ENCODE measurements around the gene PRELP.

The PRELP gene

DNA sequence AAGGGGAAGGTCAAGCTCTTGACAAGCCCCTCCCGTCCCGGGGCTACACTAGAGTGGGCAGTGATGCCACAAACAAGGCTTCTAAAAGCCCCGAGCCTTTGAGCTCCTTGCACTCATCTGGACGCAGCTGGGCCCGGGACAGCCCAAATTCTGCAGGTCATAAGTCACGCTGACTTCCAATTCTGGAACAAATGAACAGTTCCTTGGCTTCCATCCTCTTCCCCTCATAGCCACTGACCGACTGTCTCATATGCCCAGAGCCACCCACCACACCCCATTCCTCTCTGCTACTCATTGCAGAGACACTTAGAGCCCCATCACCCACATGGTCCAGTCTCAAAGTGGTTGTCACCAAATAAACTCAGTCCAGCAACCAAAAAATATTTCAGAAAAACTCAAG, 32.8 kb upstream of the PRELP start:
- H3K27ac ChIP-seq (ENCODE audit: extremely low read depth, low read depth, low read length), result no peak overlapping the region
- POLR2A ChIA-PET, result no interaction called here
- H3K36me3 ChIP-seq (ENCODE audit: control insufficient read depth in 2 of 2, insufficient read depth in 1 of 2, low read length in 2 of 2), result no peaks in the 10 kb centered on the region
- TF ChIP-seq OSR2 (tag by site-specific recombination; IDR thresholded peaks at IDR 0.05) (no peak), GLI2 (tag by site-specific recombination; IDR thresholded peaks at IDR 0.05; ENCODE audit: borderline replicate concordance, low read depth) (no peak), MZF1 (tag by site-specific recombination; IDR thresholded peaks at IDR 0.05; ENCODE audit: borderline replicate concordance) (no peak), ZNF350 (tag by site-specific recombination; IDR thresholded peaks at IDR 0.05) (no peak)
- CTCF ChIA-PET, result interaction anchor here (1.0 to 4.3 kb wide), 4 partner anchors 8 to 176 kb away, joined by 3 to 64 read pairs (median 3); no protein-coding TSS in a partner anchor
- no peak overlapping the region for H3K4me3 ChIP-seq (ENCODE audit: low read depth, low read length)
- H3K4me1 ChIP-seq (ENCODE audit: control insufficient read depth, insufficient read depth, low read length), result no peaks in the 10 kb centered on the region
- no peaks in the 10 kb centered on the region for H3K9me3 ChIP-seq (ENCODE audit: control insufficient read depth, insufficient read depth, low read depth, low read length)

DNA sequence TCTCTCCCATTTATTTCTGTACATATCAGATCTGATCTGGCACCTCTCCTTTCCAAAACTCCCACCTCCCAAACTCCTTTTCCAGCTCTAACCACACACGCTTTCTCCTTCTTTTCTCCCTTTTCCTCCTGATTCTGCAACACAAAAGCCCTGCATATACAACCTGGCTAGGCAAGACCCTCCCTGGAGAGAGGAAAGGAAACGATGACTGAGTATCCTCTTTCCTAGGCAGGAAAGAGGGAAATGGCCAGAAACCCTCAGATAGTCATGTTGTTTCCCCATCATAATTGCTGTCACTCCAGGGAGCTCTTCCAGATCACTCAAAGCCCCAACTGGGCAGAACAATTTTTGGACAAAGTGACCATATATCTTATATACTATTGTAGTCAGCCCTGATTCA, 32.3 kb upstream of the PRELP start:
- POLR2A ChIA-PET, result no interaction called here
- TF ChIP-seq ZNF404 (tag by site-specific recombination; IDR thresholded peaks at IDR 0.05), result no peak
- Histone ChIP-seq H3K9me3 (ENCODE audit: control insufficient read depth, insufficient read depth, low read depth, low read length) (no peaks in the 10 kb centered on the region), H3K4me1 (ENCODE audit: control insufficient read depth, insufficient read depth, low read length) (no peaks in the 10 kb centered on the region), H3K4me3 (ENCODE audit: low read depth, low read length) (no peak overlapping the region), H3K27ac (ENCODE audit: extremely low read depth, low read depth, low read length) (no peak overlapping the region), H3K36me3 (ENCODE audit: control insufficient read depth in 2 of 2, insufficient read depth in 1 of 2, low read length in 2 of 2) (no peaks in the 10 kb centered on the region)
- CTCF ChIA-PET, result interaction anchor here (1.3 to 4.3 kb wide), 2 partner anchors 102 to 176 kb away, joined by 3 to 64 read pairs; no protein-coding TSS in a partner anchor

DNA sequence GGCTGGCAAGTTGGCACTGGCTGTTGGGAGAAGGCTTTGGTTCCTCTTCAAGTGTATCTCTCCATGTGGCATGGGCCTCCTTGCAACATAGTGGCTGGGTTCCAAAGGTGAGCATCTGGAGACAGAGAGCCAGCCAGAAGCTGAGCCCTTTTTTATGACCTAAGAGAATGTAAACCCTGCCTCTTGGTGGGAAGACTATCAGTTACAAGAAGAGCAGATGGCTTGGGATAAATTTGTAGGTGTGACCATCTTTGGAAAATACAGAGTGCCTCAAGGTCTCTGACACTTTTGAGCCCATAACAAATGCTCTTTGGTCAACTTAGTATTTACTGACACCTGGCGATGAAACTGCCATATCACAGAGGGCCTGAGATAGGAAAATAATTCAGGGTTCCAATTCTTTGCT, 31.4 kb upstream of the PRELP start:
- POLR2A ChIA-PET, result no interaction called here
- no peak overlapping the region for H3K27ac ChIP-seq (ENCODE audit: extremely low read depth, low read depth, low read length)
- CTCF ChIA-PET, result interaction anchor here (1.3 kb wide), 1 partner anchor 177 kb away, joined by 3 read pairs; no protein-coding TSS in a partner anchor
- no peak overlapping the region for H3K4me3 ChIP-seq (ENCODE audit: low read depth, low read length)
- H3K9me3 ChIP-seq (ENCODE audit: control insufficient read depth, insufficient read depth, low read depth, low read length), result no peaks in the 10 kb centered on the region
- no peaks in the 10 kb centered on the region for H3K36me3 ChIP-seq (ENCODE audit: control insufficient read depth in 2 of 2, insufficient read depth in 1 of 2, low read length in 2 of 2)
- no peaks in the 10 kb centered on the region for H3K4me1 ChIP-seq (ENCODE audit: control insufficient read depth, insufficient read depth, low read length)
- TF ChIP-seq ZNF354C (tag by site-specific recombination; IDR thresholded peaks at IDR 0.05; ENCODE audit: borderline replicate concordance, low read depth) (no peak), ZNF585B (tag by site-specific recombination; IDR thresholded peaks at IDR 0.05) (no peak), ZNF221 (tag by site-specific recombination; IDR thresholded peaks at IDR 0.05; ENCODE audit: borderline replicate concordance) (no peak), ZNF121 (tag by site-specific recombination; IDR thresholded peaks at IDR 0.05) (no peak), ZNF16 (tag by site-specific recombination; IDR thresholded peaks at IDR 0.05; ENCODE audit: low read depth) (no peak), OSR2 (tag by site-specific recombination; IDR thresholded peaks at IDR 0.05) (no peak), ZNF596 (tag by site-specific recombination; IDR thresholded peaks at IDR 0.05) (no peak), SP7 (tag by site-specific recombination; IDR thresholded peaks at IDR 0.05) (no peak), MZF1 (tag by site-specific recombination; IDR thresholded peaks at IDR 0.05; ENCODE audit: borderline replicate concordance) (no peak), ZSCAN16 (tag by site-specific recombination; IDR thresholded peaks at IDR 0.05) (no peak), ZNF274 (IDR thresholded peaks at IDR 0.05; ENCODE audit: low read length) (no peak), ZNF274 (tag by site-specific recombination; IDR thresholded peaks at IDR 0.05; ENCODE audit: borderline replicate concordance) (no peak), KLF8 (tag by site-specific recombination; IDR thresholded peaks at IDR 0.05) (no peak), ZEB2 (tag by site-specific recombination; IDR thresholded peaks at IDR 0.05) (no peak), ZNF10 (tag by site-specific recombination; IDR thresholded peaks at IDR 0.05) (no peak)
- TF ChIP-seq, protein P1, sequence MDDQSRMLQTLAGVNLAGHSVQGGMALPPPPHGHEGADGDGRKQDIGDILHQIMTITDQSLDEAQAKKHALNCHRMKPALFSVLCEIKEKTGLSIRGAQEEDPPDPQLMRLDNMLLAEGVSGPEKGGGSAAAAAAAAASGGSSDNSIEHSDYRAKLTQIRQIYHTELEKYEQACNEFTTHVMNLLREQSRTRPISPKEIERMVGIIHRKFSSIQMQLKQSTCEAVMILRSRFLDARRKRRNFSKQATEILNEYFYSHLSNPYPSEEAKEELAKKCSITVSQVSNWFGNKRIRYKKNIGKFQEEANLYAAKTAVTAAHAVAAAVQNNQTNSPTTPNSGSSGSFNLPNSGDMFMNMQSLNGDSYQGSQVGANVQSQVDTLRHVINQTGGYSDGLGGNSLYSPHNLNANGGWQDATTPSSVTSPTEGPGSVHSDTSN (CRISPR knock-in tag; IDR thresholded peaks at IDR 0.05), result no peak
- TF ChIP-seq, protein P2, sequence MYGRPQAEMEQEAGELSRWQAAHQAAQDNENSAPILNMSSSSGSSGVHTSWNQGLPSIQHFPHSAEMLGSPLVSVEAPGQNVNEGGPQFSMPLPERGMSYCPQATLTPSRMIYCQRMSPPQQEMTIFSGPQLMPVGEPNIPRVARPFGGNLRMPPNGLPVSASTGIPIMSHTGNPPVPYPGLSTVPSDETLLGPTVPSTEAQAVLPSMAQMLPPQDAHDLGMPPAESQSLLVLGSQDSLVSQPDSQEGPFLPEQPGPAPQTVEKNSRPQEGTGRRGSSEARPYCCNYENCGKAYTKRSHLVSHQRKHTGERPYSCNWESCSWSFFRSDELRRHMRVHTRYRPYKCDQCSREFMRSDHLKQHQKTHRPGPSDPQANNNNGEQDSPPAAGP (tag by site-specific recombination; IDR thresholded peaks at IDR 0.05), result no peak
- TF ChIP-seq, protein P3, sequence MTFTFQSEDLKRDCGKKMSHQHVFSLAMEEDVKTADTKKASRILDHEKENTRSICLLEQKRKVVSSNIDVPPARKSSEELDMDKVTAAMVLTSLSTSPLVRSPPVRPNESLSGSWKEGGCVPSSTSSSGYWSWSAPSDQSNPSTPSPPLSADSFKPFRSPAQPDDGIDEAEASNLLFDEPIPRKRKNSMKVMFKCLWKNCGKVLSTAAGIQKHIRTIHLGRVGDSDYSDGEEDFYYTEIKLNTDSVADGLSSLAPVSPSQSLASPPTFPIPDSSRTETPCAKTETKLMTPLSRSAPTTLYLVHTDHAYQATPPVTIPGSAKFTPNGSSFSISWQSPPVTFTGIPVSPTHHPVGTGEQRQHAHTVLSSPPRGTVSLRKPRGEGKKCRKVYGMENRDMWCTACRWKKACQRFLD (tag by site-specific recombination; IDR thresholded peaks at IDR 0.05), result no peak
- TF ChIP-seq, protein P4, sequence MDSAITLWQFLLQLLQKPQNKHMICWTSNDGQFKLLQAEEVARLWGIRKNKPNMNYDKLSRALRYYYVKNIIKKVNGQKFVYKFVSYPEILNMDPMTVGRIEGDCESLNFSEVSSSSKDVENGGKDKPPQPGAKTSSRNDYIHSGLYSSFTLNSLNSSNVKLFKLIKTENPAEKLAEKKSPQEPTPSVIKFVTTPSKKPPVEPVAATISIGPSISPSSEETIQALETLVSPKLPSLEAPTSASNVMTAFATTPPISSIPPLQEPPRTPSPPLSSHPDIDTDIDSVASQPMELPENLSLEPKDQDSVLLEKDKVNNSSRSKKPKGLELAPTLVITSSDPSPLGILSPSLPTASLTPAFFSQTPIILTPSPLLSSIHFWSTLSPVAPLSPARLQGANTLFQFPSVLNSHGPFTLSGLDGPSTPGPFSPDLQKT (IDR thresholded peaks at IDR 0.05; ENCODE audit: borderline replicate concordance, low read depth, low read length), result no peak
- TF ChIP-seq, protein P5, sequence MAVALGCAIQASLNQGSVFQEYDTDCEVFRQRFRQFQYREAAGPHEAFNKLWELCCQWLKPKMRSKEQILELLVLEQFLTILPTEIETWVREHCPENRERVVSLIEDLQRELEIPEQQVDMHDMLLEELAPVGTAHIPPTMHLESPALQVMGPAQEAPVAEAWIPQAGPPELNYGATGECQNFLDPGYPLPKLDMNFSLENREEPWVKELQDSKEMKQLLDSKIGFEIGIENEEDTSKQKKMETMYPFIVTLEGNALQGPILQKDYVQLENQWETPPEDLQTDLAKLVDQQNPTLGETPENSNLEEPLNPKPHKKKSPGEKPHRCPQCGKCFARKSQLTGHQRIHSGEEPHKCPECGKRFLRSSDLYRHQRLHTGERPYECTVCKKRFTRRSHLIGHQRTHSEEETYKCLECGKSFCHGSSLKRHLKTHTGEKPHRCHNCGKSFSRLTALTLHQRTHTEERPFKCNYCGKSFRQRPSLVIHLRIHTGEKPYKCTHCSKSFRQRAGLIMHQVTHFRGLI (tag by site-specific recombination; IDR thresholded peaks at IDR 0.05), result no peak
- TF ChIP-seq, protein P6, sequence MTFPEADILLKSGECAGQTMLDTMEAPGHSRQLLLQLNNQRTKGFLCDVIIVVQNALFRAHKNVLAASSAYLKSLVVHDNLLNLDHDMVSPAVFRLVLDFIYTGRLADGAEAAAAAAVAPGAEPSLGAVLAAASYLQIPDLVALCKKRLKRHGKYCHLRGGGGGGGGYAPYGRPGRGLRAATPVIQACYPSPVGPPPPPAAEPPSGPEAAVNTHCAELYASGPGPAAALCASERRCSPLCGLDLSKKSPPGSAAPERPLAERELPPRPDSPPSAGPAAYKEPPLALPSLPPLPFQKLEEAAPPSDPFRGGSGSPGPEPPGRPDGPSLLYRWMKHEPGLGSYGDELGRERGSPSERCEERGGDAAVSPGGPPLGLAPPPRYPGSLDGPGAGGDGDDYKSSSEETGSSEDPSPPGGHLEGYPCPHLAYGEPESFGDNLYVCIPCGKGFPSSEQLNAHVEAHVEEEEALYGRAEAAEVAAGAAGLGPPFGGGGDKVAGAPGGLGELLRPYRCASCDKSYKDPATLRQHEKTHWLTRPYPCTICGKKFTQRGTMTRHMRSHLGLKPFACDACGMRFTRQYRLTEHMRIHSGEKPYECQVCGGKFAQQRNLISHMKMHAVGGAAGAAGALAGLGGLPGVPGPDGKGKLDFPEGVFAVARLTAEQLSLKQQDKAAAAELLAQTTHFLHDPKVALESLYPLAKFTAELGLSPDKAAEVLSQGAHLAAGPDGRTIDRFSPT (tag by site-specific recombination; IDR thresholded peaks at IDR 0.05), result no peak
